GM18511 (cell line): Measurements from ENCODE around the gene BBX.
"Not testable (repeated sequence)": the region's sequence is repeated elsewhere in the genome, so short reads cannot be mapped to it uniquely, and the experiment has no call there.

ENCODE experiments used
- ATAC-seq: cut with Tn5 transposase; IDR thresholded peaks from one replicate; pipeline ENCODE4 v1.9.1; 2021; ENCODE audit warnings: mild to moderate bottlenecking, moderate library complexity; ENCODE audit not compliant: unreplicated experiment

BBX gene

GRCh38 chr3:107676469-107677309 is 153.9 kb downstream of the BBX start:
- ATAC-seq: no peak

GRCh38 chr3:107679921-107680320 is 157.2 kb downstream of the BBX start:
- no peak for ATAC-seq

- ATAC-seq: no peak
Measured at GRCh38 chr3:107680698-107681097, 157.9 kb downstream of the BBX start.

- no peak for ATAC-seq
Measured at GRCh38 chr3:107681396-107681795, 158.6 kb downstream of the BBX start.

GRCh38 chr3:107682580-107682979 is 159.8 kb downstream of the BBX start:
- ATAC-seq: no peak

GRCh38 chr3:107683447-107683846 is 160.7 kb downstream of the BBX start:
- ATAC-seq: no peak

- ATAC-seq: no peak
Measured at GRCh38 chr3:107684431-107684925, 161.7 kb downstream of the BBX start.

- ATAC-seq: no peak
Measured at GRCh38 chr3:107685383-107685782, 162.6 kb downstream of the BBX start.

GRCh38 chr3:107687056-107687581 is 164.4 kb downstream of the BBX start:
- ATAC-seq: no peak

GRCh38 chr3:107689355-107689754 is 166.6 kb downstream of the BBX start:
- ATAC-seq: no peak

- peak; percentile 85 for ATAC-seq
Measured at GRCh38 chr3:107690522-107691138, 167.9 kb downstream of the BBX start.

GRCh38 chr3:107691984-107692383 is 169.2 kb downstream of the BBX start:
- ATAC-seq: not testable (repeated sequence)

- ATAC-seq: not testable (repeated sequence)
Measured at GRCh38 chr3:107697348-107697747, 174.6 kb downstream of the BBX start.

GRCh38 chr3:107697855-107698254 is 175.1 kb downstream of the BBX start:
- not testable (repeated sequence) for ATAC-seq

GRCh38 chr3:107699682-107700081 is 176.9 kb downstream of the BBX start:
- ATAC-seq: no peak

- no peak for ATAC-seq
Measured at GRCh38 chr3:107701299-107701698, 178.5 kb downstream of the BBX start.

GRCh38 chr3:107704477-107704876 is 181.7 kb downstream of the BBX start:
- no peak for ATAC-seq

GRCh38 chr3:107705046-107705445 is 182.3 kb downstream of the BBX start:
- ATAC-seq: no peak

GRCh38 chr3:107710851-107711250 is 188.1 kb downstream of the BBX start:
- no peak for ATAC-seq

- ATAC-seq: no peak
Measured at GRCh38 chr3:107716734-107717133, 194.0 kb downstream of the BBX start.

GRCh38 chr3:107718547-107718946 is 195.8 kb downstream of the BBX start:
- no peak for ATAC-seq

GRCh38 chr3:107727102-107727501 is 204.3 kb downstream of the BBX start:
- ATAC-seq: no peak
